Panc1 (cell line): ENCODE results near the gene HBG2. TPM values are rescaled to one million over a fixed set of nuclear protein-coding genes. Genes with fewer than 3 reads are reported as not detected.

Experiments
- ATAC-seq: fragments of 200-7000 bp; cut with Tn5 transposase; 2 replicates; pipeline ENCODE4 v1.9.1; 2020; ENCODE audit warnings: mild to moderate bottlenecking, moderate library complexity
- BruUV-seq: library from RNA; stranded (reverse); fragments of 400-500 nt; replicated peaks from 2 replicates; lab custom pipeline; 2021; lab: Mats Ljungman, UMichigan
- CTCF ChIA-PET: fragments of 300-600 bp; sonication (Branson Sonifier 250); formaldehyde crosslinking; loops from one replicate; lab custom pipeline; 2022; ENCODE audit warnings: antibody characterized with exemption; lab: Charles Lee
- POLR2A ChIA-PET: fragments of 300-600 bp; sonication (Branson Sonifier 250); formaldehyde crosslinking; loops from one replicate; lab custom pipeline; 2022; ENCODE audit warnings: antibody characterized with exemption; lab: Charles Lee
- DNase-seq: peaks from one replicate; pipeline ENCODE4 v3.0.0-alpha.2; 2010; ENCODE audit warnings: low read depth, low spot score
- H3K27ac ChIP-seq: 2 replicates; pipeline ENCODE4 v1.5.1; 2011; ENCODE audit warnings: mild to moderate bottlenecking, low read length, inconsistent platforms
- H3K27me3 ChIP-seq: fragments of 200-500 bp; sonication (Bioruptor generic); 2 replicates; pipeline ENCODE4 v1.6.0; 2014; ENCODE audit warnings: low read length, inconsistent platforms; ENCODE audit not compliant: control insufficient read depth, insufficient read depth
- H3K36me3 ChIP-seq: fragments of 200-500 bp; sonication (Bioruptor generic); 2 replicates; pipeline ENCODE4 v1.5.1; 2014; ENCODE audit warnings: inconsistent platforms, mild to moderate bottlenecking, low read length, moderate library complexity; ENCODE audit not compliant: control insufficient read depth, insufficient read depth
- H3K4me1 ChIP-seq: 2 replicates; pipeline ENCODE4 v1.5.1; 2011; ENCODE audit warnings: inconsistent platforms, mild to moderate bottlenecking, low read length, moderate library complexity; ENCODE audit not compliant: control insufficient read depth, insufficient read depth
- H3K4me3 ChIP-seq, 2 experiments: 2 replicates each; pipeline ENCODE4 v1.5.1; 2011 to 2012; ENCODE audit warnings: low read depth in 2 of 2, low read length in 2 of 2, mild to moderate bottlenecking in 2 of 2, inconsistent platforms in 1 of 2, moderate library complexity in 1 of 2
- H3K9me3 ChIP-seq: fragments of 200-500 bp; sonication (Bioruptor generic); 2 replicates; pipeline ENCODE4 v1.5.1; 2014; ENCODE audit warnings: low read depth, mild to moderate bottlenecking, inconsistent platforms, low read length, moderate library complexity; ENCODE audit not compliant: control insufficient read depth, insufficient read depth
- POLR2AphosphoS5 ChIP-seq: IDR thresholded peaks from 2 replicates; pipeline ENCODE4 v1.6.1; 2012; ENCODE audit warnings: mild to moderate bottlenecking, low read depth, low read length, moderate library complexity
- SIN3A ChIP-seq: IDR thresholded peaks from 2 replicates; pipeline ENCODE4 v1.6.1; 2012; ENCODE audit warnings: low read depth, mild to moderate bottlenecking, low read length, moderate library complexity, borderline replicate concordance; ENCODE audit not compliant: insufficient read depth
- TCF7L2 ChIP-seq: IDR thresholded peaks from 2 replicates; pipeline ENCODE4 v1.6.1; 2011; ENCODE audit warnings: mild to moderate bottlenecking, low read depth, low read length, inconsistent platforms
- in situ Hi-C: cut with HindIII; loops from 2 replicates; pipeline ENCODE4 v1.10.0; 2016; ENCODE audit warnings: low sequenced_read_pairs, low pct_unique_long_range_greater_than_20kb
- intact Hi-C: fragments of 100-400 bp; cut with micrococcal nuclease; formaldehyde crosslinking; loops from one replicate; pipeline ENCODE4 v1.10.0; 2022; ENCODE audit not compliant: unreplicated experiment
- total RNA-seq: library from RNA; stranded (reverse); gene quantifications from one replicate; pipeline ENCODE4 v1.2.1, GENCODE V29; 2021; ENCODE audit not compliant: unreplicated experiment
- TF ChIP-seq, protein P1 (sequence below): fragments of 450-650 bp; IDR thresholded peaks from 2 replicates; pipeline ENCODE4 v1.5.1; 2017; ENCODE audit warnings: mild to moderate bottlenecking
- TF ChIP-seq, protein P2 (sequence below), 2 experiments: IDR thresholded peaks; 2 replicates each; pipeline ENCODE4 v1.6.1; 2011 to 2012; ENCODE audit warnings: low read depth in 2 of 2, control low read depth in 1 of 2, low read length in 1 of 2, mild to moderate bottlenecking in 1 of 2, moderate library complexity in 1 of 2; ENCODE audit not compliant: insufficient read depth in 1 of 2

HBG2 gene
- total RNA-seq, 1 experiment from 2014 or later = 6.5 TPM

DNA sequence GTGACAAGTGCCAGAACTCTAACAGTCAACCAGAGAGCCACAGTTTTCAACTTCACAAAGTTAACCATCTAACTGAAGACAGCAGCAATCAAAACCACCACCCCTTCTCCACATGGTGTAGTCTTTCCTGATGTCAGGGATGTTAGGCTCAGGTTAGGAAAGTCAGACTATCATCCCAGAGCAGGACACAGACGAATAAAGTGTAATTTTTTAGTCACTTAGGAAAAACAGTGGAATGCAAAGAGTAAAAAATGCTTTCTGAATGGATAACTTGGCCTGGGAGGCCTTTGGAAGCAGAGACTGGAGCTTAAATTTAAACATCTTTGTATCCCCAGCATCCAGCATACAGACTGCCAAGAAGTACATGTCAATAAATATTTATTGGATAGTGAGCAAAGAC, 31.8 kb upstream of the HBG2 start:
- Histone ChIP-seq H3K36me3 (no peaks in the 10 kb centered on the region), H3K4me1 (no peaks in the 10 kb centered on the region), H3K27ac (no peak overlapping the region), H3K27me3 (no peaks in the 10 kb centered on the region), H3K4me3 (no peak overlapping the region), H3K9me3 (no peaks in the 10 kb centered on the region)
- BruUV-seq = no TSS peak
- no peak for ATAC-seq
- in situ Hi-C loops (no loop called here), intact Hi-C loops (loop anchor here (10.0 kb wide), 1 partner anchor 1102 kb away; no protein-coding TSS in a partner anchor)
- ChIA-PET CTCF (no interaction called here), POLR2A (no interaction called here)
- DNase-seq = no peak
- TF ChIP-seq POLR2AphosphoS5 (no peak), TCF7L2 (no peak), SIN3A (no peak)
- TF ChIP-seq, protein P1, sequence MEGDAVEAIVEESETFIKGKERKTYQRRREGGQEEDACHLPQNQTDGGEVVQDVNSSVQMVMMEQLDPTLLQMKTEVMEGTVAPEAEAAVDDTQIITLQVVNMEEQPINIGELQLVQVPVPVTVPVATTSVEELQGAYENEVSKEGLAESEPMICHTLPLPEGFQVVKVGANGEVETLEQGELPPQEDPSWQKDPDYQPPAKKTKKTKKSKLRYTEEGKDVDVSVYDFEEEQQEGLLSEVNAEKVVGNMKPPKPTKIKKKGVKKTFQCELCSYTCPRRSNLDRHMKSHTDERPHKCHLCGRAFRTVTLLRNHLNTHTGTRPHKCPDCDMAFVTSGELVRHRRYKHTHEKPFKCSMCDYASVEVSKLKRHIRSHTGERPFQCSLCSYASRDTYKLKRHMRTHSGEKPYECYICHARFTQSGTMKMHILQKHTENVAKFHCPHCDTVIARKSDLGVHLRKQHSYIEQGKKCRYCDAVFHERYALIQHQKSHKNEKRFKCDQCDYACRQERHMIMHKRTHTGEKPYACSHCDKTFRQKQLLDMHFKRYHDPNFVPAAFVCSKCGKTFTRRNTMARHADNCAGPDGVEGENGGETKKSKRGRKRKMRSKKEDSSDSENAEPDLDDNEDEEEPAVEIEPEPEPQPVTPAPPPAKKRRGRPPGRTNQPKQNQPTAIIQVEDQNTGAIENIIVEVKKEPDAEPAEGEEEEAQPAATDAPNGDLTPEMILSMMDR = no peak
- TF ChIP-seq, protein P2, sequence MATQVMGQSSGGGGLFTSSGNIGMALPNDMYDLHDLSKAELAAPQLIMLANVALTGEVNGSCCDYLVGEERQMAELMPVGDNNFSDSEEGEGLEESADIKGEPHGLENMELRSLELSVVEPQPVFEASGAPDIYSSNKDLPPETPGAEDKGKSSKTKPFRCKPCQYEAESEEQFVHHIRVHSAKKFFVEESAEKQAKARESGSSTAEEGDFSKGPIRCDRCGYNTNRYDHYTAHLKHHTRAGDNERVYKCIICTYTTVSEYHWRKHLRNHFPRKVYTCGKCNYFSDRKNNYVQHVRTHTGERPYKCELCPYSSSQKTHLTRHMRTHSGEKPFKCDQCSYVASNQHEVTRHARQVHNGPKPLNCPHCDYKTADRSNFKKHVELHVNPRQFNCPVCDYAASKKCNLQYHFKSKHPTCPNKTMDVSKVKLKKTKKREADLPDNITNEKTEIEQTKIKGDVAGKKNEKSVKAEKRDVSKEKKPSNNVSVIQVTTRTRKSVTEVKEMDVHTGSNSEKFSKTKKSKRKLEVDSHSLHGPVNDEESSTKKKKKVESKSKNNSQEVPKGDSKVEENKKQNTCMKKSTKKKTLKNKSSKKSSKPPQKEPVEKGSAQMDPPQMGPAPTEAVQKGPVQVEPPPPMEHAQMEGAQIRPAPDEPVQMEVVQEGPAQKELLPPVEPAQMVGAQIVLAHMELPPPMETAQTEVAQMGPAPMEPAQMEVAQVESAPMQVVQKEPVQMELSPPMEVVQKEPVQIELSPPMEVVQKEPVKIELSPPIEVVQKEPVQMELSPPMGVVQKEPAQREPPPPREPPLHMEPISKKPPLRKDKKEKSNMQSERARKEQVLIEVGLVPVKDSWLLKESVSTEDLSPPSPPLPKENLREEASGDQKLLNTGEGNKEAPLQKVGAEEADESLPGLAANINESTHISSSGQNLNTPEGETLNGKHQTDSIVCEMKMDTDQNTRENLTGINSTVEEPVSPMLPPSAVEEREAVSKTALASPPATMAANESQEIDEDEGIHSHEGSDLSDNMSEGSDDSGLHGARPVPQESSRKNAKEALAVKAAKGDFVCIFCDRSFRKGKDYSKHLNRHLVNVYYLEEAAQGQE (IDR thresholded peaks at IDR 0.05; ENCODE audit: insufficient read depth in 1 of 2, low read depth in 2 of 2, low read length in 1 of 2) = no peak

DNA sequence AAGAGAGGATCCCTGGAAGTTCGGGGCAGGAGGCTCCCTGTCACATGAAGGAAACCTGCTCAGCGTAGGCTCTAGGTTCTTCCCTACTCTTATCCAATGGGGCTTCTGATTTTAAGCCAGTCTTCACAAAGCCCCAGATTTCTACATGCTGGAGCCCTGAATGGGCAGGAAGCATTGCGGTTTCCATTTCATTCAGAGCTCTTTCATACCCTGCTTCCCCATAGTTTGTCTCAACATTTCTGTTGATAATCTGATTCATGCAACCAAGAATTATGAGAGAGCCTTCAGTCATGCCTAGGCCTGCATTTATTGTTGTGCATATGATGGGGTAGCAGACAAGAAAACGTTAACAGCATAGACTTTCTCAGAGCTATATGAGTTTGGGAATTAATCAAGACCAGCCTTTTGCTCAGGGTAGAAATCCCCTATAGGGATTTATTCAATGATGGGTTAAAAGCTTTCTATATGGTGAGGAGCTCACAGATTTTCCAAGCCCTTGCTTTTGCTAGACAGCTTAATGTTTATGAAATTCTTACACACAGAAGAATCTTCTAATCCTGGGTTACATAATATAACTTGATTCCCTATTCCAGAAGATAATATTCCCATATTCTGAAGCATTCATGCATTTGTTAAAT, 31.2 kb upstream of the HBG2 start:
- TF ChIP-seq, protein P1 = no peak
- TF ChIP-seq, protein P2 (IDR thresholded peaks at IDR 0.05; ENCODE audit: insufficient read depth in 1 of 2, low read depth in 2 of 2, low read length in 1 of 2) = no peak
- TF ChIP-seq TCF7L2 (no peak), POLR2AphosphoS5 (no peak), SIN3A (no peak)
- POLR2A ChIA-PET = no interaction called here
- Histone ChIP-seq H3K4me1 (no peaks in the 10 kb centered on the region; the same call in 1 of the 2 replicates), H3K4me3 (no peak overlapping the region), H3K36me3 (no peaks in the 10 kb centered on the region), H3K27me3 (no peaks in the 10 kb centered on the region), H3K27ac (no peak overlapping the region), H3K9me3 (no peaks in the 10 kb centered on the region)
- CTCF ChIA-PET = no interaction called here
- DNase-seq = no peak
- in situ Hi-C loops = no loop called here
- no peak for ATAC-seq
- no TSS peak for BruUV-seq
- intact Hi-C loops = loop anchor here (10.0 kb wide), 1 partner anchor 1101 kb away; no protein-coding TSS in a partner anchor
